ENCODE results near the gene DOLPP1.
A peak's percentile ranks its signal among the peaks of the same experiment; 100 is the strongest.

DOLPP1 gene

DNA sequence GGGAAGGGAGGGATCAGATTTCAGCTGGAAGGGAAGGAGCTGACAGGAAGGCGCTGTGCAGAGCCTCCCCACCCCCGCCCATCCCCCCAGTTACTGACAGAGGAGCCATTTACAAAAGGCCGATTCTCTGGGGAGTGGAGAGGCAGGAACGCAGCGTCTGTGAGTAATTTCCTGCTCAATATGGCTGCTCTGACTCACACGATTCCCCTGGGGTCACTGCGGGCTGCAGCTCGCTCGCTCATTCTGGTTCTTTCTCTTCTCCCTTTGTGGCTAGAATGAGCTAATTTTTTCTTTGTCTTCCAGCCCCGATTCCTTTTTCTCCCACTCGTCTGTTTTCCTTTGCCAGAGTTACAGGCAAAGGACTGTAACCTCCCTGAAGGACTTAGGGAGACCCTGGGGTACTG, 59.1 kb downstream of the DOLPP1 start (continued):
- TF ChIP-seq SP2 (tag by site-specific recombination; IDR thresholded peaks at IDR 0.05) (peak; percentile 75), ZNF837 (tag by site-specific recombination; IDR thresholded peaks at IDR 0.05) (no peak), ZFP69B (tag by site-specific recombination; IDR thresholded peaks at IDR 0.05) (0 out of 2 replicates have a peak, but pooled peaks have one; percentile 22), ZNF140 (tag by site-specific recombination; IDR thresholded peaks at IDR 0.05) (no peak), ZNF555 (tag by site-specific recombination; conservative IDR thresholded peaks at IDR 0.05) (no peak), ZNF302 (tag by site-specific recombination; IDR thresholded peaks at IDR 0.05; ENCODE audit: low read depth) (no peak), SCRT2 (tag by site-specific recombination; IDR thresholded peaks at IDR 0.05) (no peak), ZBTB21 (tag by site-specific recombination; IDR thresholded peaks at IDR 0.05) (0 out of 2 replicates have a peak, but pooled peaks have one; percentile 25), ZNF629 (tag by site-specific recombination; IDR thresholded peaks at IDR 0.05) (peak; percentile 90), GLI2 (tag by site-specific recombination; IDR thresholded peaks at IDR 0.05; ENCODE audit: borderline replicate concordance, low read depth) (no peak; the same call in 1 of the 2 replicates), ZNF146 (tag by site-specific recombination; IDR thresholded peaks at IDR 0.05) (0 out of 2 replicates have a peak, but pooled peaks have one; percentile 10), ZNF626 (tag by site-specific recombination; IDR thresholded peaks at IDR 0.05) (no peak), ZFHX2 (tag by site-specific recombination; conservative IDR thresholded peaks at IDR 0.05) (peak; percentile 26; the same call in 1 of the 2 replicates), ZNF211 (tag by site-specific recombination; IDR thresholded peaks at IDR 0.05; ENCODE audit: low read depth) (no peak), ZNF785 (tag by site-specific recombination; IDR thresholded peaks at IDR 0.05) (no peak), GLI4 (tag by site-specific recombination; IDR thresholded peaks at IDR 0.05) (no peak)

Measured in HEK293 (cell line).